Coronary artery (tissue), 2 donors: ENCODE measurements around the gene PCLAF.

ENCODE experiments used
- DNase-seq: peaks from one replicate; pipeline ENCODE4 v3.0.0-alpha.2; 2017; ENCODE audit warnings: low spot score
- H3K27ac ChIP-seq, 2 donors: fragments of 200-600 bp; sonication (generic); one replicate each; pipeline ENCODE4 v1.5.1; 2016 to 2019
- H3K4me3 ChIP-seq: fragments of 200-600 bp; sonication (generic); 2 replicates; pipeline ENCODE4 v1.5.1; 2016; ENCODE audit warnings: mild to moderate bottlenecking, moderate library complexity
- TF ChIP-seq, protein P1 (sequence below): fragments of 200-600 bp; sonication (generic); IDR thresholded peaks from one replicate; pipeline ENCODE4 v1.5.1; 2019; ENCODE audit warnings: antibody characterized with exemption

Gene PCLAF, protein sequence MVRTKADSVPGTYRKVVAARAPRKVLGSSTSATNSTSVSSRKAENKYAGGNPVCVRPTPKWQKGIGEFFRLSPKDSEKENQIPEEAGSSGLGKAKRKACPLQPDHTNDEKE

DNA sequence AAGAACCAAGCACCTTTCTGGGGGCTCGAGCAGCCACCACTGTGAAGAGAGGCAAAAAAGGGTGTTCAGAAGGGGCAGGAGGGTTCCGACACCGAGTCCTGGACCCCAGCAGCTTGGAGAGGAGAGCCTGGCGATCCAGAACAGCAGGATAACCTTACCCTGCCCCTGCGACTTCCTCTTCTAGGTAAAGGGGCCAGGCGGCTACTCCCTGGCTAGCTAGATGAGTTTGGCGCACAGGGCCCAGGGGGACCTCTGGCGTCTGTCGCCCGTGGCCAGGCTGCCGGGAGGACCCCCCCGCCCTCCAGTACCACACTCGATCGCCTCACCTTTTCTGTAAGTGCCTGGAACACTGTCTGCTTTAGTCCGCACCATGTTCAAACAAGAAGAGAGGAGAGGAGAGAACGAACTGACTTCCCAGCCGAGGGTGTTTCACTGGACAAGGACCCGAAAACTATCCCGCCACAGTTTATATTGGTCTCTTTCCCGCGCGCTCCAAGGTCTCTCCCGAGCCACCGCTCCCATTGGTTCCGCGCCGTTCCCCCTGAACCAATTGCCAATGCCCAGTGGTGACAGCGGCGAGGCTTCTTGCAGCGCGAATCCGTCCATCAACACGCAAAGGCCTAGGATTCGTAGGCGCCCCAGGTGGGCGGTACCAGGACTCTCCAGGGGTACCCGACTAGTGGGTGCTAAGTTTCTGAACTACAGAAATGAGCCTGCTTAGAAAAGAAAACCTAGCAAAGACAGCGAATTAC lies at the start of gene PCLAF:
Gene PCLAF (minus strand): TSS at position 442 of the 752 bp plus-strand sequence. CDS start 70 bp downstream, at position 372.
- no peak within 1 kb of the TSS for H3K27ac ChIP-seq
- TF ChIP-seq, protein P1, sequence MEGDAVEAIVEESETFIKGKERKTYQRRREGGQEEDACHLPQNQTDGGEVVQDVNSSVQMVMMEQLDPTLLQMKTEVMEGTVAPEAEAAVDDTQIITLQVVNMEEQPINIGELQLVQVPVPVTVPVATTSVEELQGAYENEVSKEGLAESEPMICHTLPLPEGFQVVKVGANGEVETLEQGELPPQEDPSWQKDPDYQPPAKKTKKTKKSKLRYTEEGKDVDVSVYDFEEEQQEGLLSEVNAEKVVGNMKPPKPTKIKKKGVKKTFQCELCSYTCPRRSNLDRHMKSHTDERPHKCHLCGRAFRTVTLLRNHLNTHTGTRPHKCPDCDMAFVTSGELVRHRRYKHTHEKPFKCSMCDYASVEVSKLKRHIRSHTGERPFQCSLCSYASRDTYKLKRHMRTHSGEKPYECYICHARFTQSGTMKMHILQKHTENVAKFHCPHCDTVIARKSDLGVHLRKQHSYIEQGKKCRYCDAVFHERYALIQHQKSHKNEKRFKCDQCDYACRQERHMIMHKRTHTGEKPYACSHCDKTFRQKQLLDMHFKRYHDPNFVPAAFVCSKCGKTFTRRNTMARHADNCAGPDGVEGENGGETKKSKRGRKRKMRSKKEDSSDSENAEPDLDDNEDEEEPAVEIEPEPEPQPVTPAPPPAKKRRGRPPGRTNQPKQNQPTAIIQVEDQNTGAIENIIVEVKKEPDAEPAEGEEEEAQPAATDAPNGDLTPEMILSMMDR, result no peak

DNA sequence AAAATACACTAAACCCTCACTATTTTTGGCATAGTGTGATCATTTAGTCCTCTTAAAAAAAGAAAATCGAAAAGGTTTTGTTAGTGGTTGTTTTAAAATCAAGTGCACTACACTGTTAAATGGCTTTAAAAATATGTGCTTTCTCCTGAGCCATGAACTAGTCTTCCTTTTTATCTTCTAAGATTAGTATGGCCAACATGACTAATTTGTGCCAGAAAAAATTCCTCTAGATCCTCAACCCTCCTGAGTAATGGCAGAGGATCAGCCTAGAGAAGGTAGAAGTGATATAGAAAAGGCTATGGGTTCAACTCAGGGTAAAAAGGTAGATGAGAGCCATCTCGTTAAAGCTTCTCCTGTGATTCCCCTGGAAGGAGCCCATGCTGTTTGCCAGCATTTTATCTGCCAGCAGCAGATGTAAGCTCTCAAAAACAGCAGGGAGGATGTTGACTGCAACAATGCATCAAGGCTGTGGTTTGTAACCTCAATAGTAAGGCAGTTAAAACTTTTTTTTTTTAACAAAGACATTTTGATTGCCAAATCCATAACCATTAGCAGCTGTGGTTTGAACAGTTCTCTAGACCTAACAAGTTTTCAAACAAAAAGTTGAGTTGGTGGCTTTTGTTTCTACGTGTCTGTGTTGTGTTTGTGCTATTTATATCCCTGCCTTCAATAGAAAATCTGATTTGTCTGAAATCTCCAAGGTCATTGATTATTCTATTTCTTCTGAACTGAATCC lies 48.9 kb upstream of the PCLAF start:
- no peak for DNase-seq
- no peak overlapping the region for H3K4me3 ChIP-seq
- TF ChIP-seq, protein P1, result no peak
- H3K27ac ChIP-seq, result peak overlapping the region; percentile 9 to 13

More for the DNA sequence above, at the start of gene PCLAF:
- peak; percentile 94 for DNase-seq
- H3K4me3 ChIP-seq, result peak within 1 kb of the TSS; percentile 73

DNA sequence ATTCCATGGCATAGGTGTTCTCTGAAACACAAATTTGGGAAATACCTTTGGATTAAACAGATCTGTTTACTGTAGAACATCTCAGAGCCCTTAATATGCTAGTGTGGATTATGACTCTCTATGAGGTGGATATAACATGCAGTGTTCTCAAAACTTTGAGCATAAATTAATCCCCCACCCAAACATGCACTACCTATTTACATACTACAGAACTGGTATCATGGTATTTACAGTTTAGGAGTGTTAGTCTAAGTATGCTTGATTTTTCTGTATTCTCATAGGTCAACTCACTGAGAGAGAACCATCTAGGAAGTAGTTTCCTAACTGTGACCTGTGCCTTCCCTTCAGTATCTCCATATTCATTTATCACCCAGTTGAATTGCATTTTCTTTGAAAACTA lies 48.2 kb upstream of the PCLAF start:
- no peak overlapping the region for H3K4me3 ChIP-seq
- TF ChIP-seq, protein P1, result no peak
- peak overlapping the region in 1 of 2 donors; percentile 7 for H3K27ac ChIP-seq
- no peak for DNase-seq

DNA sequence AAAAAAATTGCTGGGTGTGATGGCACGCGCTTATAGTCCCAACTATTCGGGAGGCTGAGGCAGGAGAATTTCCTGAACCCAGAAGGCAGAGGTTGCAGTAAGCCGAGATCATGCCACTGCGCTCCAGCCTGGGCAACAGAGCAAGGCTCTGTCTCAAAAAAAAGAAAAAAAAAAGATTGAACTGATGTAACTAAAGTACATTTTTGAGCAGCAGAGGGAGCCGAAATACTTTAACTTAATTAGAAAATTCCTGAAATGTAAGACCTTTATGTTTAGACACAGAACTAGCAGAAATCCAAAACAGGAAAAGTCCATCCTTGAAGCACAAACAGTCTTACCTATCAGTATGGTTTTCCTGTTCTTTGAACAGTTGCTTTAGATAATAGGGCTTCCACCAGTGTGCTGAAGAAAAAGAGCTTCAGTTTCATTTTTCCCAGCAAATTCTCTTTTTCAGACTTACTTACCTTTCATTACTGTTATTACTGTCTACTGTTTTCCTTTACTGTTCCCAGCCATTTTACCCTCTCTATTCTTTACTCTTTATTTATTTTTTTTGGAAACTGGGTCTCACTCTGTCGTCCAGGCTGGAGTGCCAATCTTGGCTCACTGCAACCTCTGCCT lies 45.7 kb upstream of the PCLAF start:
- TF ChIP-seq, protein P1, result no peak
- H3K27ac ChIP-seq, result no peak overlapping the region
- H3K4me3 ChIP-seq, result no peak overlapping the region
- DNase-seq, result no peak

DNA sequence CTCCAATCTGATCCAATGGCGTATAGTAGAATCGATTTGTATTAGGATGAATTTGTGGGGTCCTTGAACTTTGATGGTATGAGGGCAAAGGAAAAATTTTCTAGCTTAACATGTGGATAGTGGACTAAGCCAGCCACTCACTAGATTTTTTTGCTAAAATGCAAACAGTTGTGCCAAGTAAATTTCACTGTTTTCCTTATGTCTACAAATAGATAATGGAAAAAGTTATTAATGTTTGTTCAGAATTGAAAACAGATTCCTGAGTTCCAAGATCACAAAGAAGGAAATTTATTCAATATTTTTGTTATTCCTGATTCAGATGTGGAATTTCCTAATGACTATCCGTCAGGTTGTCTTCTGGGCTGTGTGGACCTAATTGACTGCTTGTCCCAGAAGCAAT lies 44.0 kb upstream of the PCLAF start:
- TF ChIP-seq, protein P1, result no peak
- H3K27ac ChIP-seq, result no peak overlapping the region
- no peak for DNase-seq
- H3K4me3 ChIP-seq, result no peak overlapping the region

DNA sequence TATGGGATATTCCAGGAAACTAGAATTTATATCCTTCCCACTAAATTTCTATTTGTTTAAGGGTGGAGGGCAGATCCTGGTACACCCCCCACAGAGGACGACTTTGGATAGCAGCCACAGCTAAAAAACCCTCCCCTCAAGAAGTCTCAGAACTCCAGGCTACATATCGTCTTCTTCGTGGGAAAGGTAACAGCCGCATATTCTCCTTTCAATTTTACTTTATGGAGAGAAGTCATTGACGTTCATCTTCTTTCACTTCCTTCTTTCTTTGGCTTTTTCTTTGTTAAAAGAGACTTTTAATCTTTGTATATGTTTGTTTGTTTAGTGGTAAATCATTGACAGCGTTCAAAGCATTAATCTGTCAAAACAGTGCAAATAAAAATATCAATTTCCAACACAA lies 42.7 kb upstream of the PCLAF start:
- TF ChIP-seq, protein P1, result no peak
- no peak for DNase-seq
- Histone ChIP-seq H3K4me3 (no peak overlapping the region), H3K27ac (no peak overlapping the region)
